T-helper 17 cell (primary cell): ENCODE measurements around the gene SORBS2. TPM values are rescaled to one million over a fixed set of nuclear protein-coding genes. Genes with fewer than 3 reads are reported as not detected.

ENCODE experiments used
- ATAC-seq: fragments of 150-1000 bp; cut with Tn5 transposase; 2 replicates; pipeline ENCODE4 v1.10.0; 2021; ENCODE audit warnings: mild to moderate bottlenecking, moderate library complexity
- DNase-seq, 3 donors: peaks; one replicate each; pipeline versions ENCODE4 v3.0.0 to v3.0.0-alpha.2; 2020 to 2021
- H3K9me3 ChIP-seq: one replicate; pipeline ENCODE4 v1.7.0; 2013; ENCODE audit warnings: low read length, mild to moderate bottlenecking; ENCODE audit not compliant: control insufficient read depth, poor library complexity, severe bottlenecking
- H3K27ac Mint-ChIP-seq: one replicate; pipeline ENCODE4 v1.8.0; 2022; ENCODE audit warnings: mild to moderate bottlenecking, moderate library complexity, mixed read lengths
- H3K27me3 Mint-ChIP-seq: one replicate; pipeline ENCODE4 v1.8.0; 2022; ENCODE audit warnings: mixed read lengths
- H3K36me3 Mint-ChIP-seq: one replicate; pipeline ENCODE4 v1.8.0; 2022; ENCODE audit warnings: low read depth, mixed read lengths
- H3K4me1 Mint-ChIP-seq: one replicate; pipeline ENCODE4 v1.8.0; 2022; ENCODE audit warnings: mild to moderate bottlenecking, mixed read lengths
- H3K4me3 Mint-ChIP-seq: one replicate; pipeline ENCODE4 v1.8.0; 2022; ENCODE audit warnings: mild to moderate bottlenecking, moderate library complexity, mixed read lengths
- total RNA-seq, 4 donors: library from RNA in 2 of 4; stranded (reverse) in 2 of 4; gene quantifications; one replicate each; pipeline ENCODE4 v1.2.3 and lab custom pipeline; 2022 to 2026

SORBS2 gene
- total RNA-seq, 2 donors from 2014 or later: 0.07 TPM; not detected in 1

- Mint-ChIP-seq H3K27me3 (peaks cover 63% of the 10 kb centered on the region), H3K4me1 (peaks cover 11% of the 10 kb centered on the region), H3K27ac (peak overlapping the region; percentile 61), H3K36me3 (peaks cover 4% of the 10 kb centered on the region), H3K4me3 (no peak overlapping the region)
- DNase-seq (no peak), ATAC-seq (no peak)
- H3K9me3 ChIP-seq: no peaks in the 10 kb centered on the region
Observed at GRCh38 chr4:185589067-185589836, 222.7 kb downstream of the SORBS2 start.

GRCh38 chr4:185587427-185588161 lies 224.4 kb downstream of the SORBS2 start:
- H3K4me3 Mint-ChIP-seq: peak overlapping the region; percentile 76
- peaks cover 71% of the 10 kb centered on the region for H3K27me3 Mint-ChIP-seq
- DNase-seq: peak; percentile 30 to 57 (median 51)

GRCh38 chr4:185587030-185587426 lies 225.0 kb downstream of the SORBS2 start:
- H3K36me3 Mint-ChIP-seq: peaks cover 4% of the 10 kb centered on the region
- ATAC-seq: no peak
- no peaks in the 10 kb centered on the region for H3K9me3 ChIP-seq
- peak overlapping the region; percentile 86 for H3K27ac Mint-ChIP-seq
- H3K4me3 Mint-ChIP-seq: peak overlapping the region; percentile 76
- no peak for DNase-seq
- H3K4me1 Mint-ChIP-seq: peaks cover 11% of the 10 kb centered on the region
- peaks cover 75% of the 10 kb centered on the region for H3K27me3 Mint-ChIP-seq

More at GRCh38 chr4:185587427-185588161, 224.4 kb downstream of the SORBS2 start:
- peak; percentile 96 for ATAC-seq
- H3K4me1 Mint-ChIP-seq: peaks cover 11% of the 10 kb centered on the region
- H3K36me3 Mint-ChIP-seq: peaks cover 4% of the 10 kb centered on the region
- peak overlapping the region; percentile 86 for H3K27ac Mint-ChIP-seq
- H3K9me3 ChIP-seq: no peaks in the 10 kb centered on the region

GRCh38 chr4:185585211-185585610 lies 226.8 kb downstream of the SORBS2 start:
- Mint-ChIP-seq H3K27ac (no peak overlapping the region), H3K27me3 (peaks cover 80% of the 10 kb centered on the region), H3K4me3 (no peak overlapping the region), H3K36me3 (peaks cover 4% of the 10 kb centered on the region), H3K4me1 (peaks cover 11% of the 10 kb centered on the region)
- H3K9me3 ChIP-seq: no peaks in the 10 kb centered on the region
- ATAC-seq: no peak
- no peak for DNase-seq

- Mint-ChIP-seq H3K4me1 (peaks cover 11% of the 10 kb centered on the region), H3K27ac (no peak overlapping the region), H3K36me3 (peaks cover 2% of the 10 kb centered on the region), H3K4me3 (no peak overlapping the region), H3K27me3 (peaks cover 83% of the 10 kb centered on the region)
- H3K9me3 ChIP-seq: no peaks in the 10 kb centered on the region
- DNase-seq (no peak), ATAC-seq (no peak)
Observed at GRCh38 chr4:185583813-185584212, 228.2 kb downstream of the SORBS2 start.

GRCh38 chr4:185582651-185583400 lies 229.2 kb downstream of the SORBS2 start:
- peaks cover 76% of the 10 kb centered on the region for H3K27me3 Mint-ChIP-seq
- peaks cover 2% of the 10 kb centered on the region for H3K36me3 Mint-ChIP-seq
- no peak overlapping the region for H3K4me3 Mint-ChIP-seq
- no peak for ATAC-seq
- no peak for DNase-seq
- no peaks in the 10 kb centered on the region for H3K9me3 ChIP-seq
- H3K4me1 Mint-ChIP-seq: peaks cover 10% of the 10 kb centered on the region
- no peak overlapping the region for H3K27ac Mint-ChIP-seq

GRCh38 chr4:185580699-185581098 lies 231.3 kb downstream of the SORBS2 start:
- Mint-ChIP-seq H3K27me3 (peaks cover 73% of the 10 kb centered on the region), H3K4me1 (no peaks in the 10 kb centered on the region), H3K4me3 (no peak overlapping the region), H3K36me3 (no peaks in the 10 kb centered on the region), H3K27ac (no peak overlapping the region)
- ATAC-seq: no peak
- no peak for DNase-seq
- H3K9me3 ChIP-seq: no peaks in the 10 kb centered on the region

GRCh38 chr4:185578284-185578683 lies 233.7 kb downstream of the SORBS2 start:
- Mint-ChIP-seq H3K4me1 (peaks cover 4% of the 10 kb centered on the region), H3K4me3 (no peak overlapping the region), H3K27ac (no peak overlapping the region), H3K27me3 (peaks cover 67% of the 10 kb centered on the region), H3K36me3 (peaks cover 2% of the 10 kb centered on the region)
- no peaks in the 10 kb centered on the region for H3K9me3 ChIP-seq
- ATAC-seq (no peak), DNase-seq (no peak)

- Mint-ChIP-seq H3K27me3 (peaks cover 59% of the 10 kb centered on the region), H3K4me3 (no peak overlapping the region), H3K27ac (no peak overlapping the region), H3K4me1 (peaks cover 4% of the 10 kb centered on the region), H3K36me3 (peaks cover 2% of the 10 kb centered on the region)
- H3K9me3 ChIP-seq: no peaks in the 10 kb centered on the region
- ATAC-seq (no peak), DNase-seq (no peak)
Observed at GRCh38 chr4:185576962-185577950, 234.7 kb downstream of the SORBS2 start.

- H3K9me3 ChIP-seq: no peaks in the 10 kb centered on the region
- no peak overlapping the region for H3K27ac Mint-ChIP-seq
- no peak overlapping the region for H3K4me3 Mint-ChIP-seq
- peaks cover 51% of the 10 kb centered on the region for H3K27me3 Mint-ChIP-seq
- no peak for ATAC-seq
- peaks cover 2% of the 10 kb centered on the region for H3K36me3 Mint-ChIP-seq
- H3K4me1 Mint-ChIP-seq: peaks cover 4% of the 10 kb centered on the region
- DNase-seq: no peak
Observed at GRCh38 chr4:185576314-185576961, 235.6 kb downstream of the SORBS2 start.

- H3K4me1 Mint-ChIP-seq: peaks cover 4% of the 10 kb centered on the region
- peaks cover 49% of the 10 kb centered on the region for H3K27me3 Mint-ChIP-seq
- H3K36me3 Mint-ChIP-seq: peaks cover 2% of the 10 kb centered on the region
- ATAC-seq: no peak
- H3K4me3 Mint-ChIP-seq: no peak overlapping the region
- no peaks in the 10 kb centered on the region for H3K9me3 ChIP-seq
- DNase-seq: no peak
- H3K27ac Mint-ChIP-seq: no peak overlapping the region
Observed at GRCh38 chr4:185573651-185574199, 238.3 kb downstream of the SORBS2 start.

- Mint-ChIP-seq H3K4me3 (no peak overlapping the region), H3K36me3 (peaks cover 2% of the 10 kb centered on the region), H3K27ac (no peak overlapping the region), H3K4me1 (peaks cover 4% of the 10 kb centered on the region), H3K27me3 (peaks cover 42% of the 10 kb centered on the region)
- ATAC-seq (no peak), DNase-seq (no peak)
- H3K9me3 ChIP-seq: no peaks in the 10 kb centered on the region
Observed at GRCh38 chr4:185570727-185571126, 241.3 kb downstream of the SORBS2 start.
